Measurements from ENCODE around the gene TGFBI. TPM values are rescaled to one million over a fixed set of nuclear protein-coding genes. Genes with fewer than 3 reads are reported as not detected.

TGFBI gene
- total RNA-seq, 1 donor from 2014 or later: 4.6 TPM

GRCh38 chr5:136053336-136054141 is 24.8 kb downstream of the TGFBI start:
- peak overlapping the region; percentile 58 for H3K27ac Mint-ChIP-seq (ENCODE audit: unreplicated experiment)
- TF ChIP-seq, protein P1, sequence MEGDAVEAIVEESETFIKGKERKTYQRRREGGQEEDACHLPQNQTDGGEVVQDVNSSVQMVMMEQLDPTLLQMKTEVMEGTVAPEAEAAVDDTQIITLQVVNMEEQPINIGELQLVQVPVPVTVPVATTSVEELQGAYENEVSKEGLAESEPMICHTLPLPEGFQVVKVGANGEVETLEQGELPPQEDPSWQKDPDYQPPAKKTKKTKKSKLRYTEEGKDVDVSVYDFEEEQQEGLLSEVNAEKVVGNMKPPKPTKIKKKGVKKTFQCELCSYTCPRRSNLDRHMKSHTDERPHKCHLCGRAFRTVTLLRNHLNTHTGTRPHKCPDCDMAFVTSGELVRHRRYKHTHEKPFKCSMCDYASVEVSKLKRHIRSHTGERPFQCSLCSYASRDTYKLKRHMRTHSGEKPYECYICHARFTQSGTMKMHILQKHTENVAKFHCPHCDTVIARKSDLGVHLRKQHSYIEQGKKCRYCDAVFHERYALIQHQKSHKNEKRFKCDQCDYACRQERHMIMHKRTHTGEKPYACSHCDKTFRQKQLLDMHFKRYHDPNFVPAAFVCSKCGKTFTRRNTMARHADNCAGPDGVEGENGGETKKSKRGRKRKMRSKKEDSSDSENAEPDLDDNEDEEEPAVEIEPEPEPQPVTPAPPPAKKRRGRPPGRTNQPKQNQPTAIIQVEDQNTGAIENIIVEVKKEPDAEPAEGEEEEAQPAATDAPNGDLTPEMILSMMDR (conservative IDR thresholded peaks at IDR 0.05): no peak
- no peaks in the 10 kb centered on the region for H3K27me3 Mint-ChIP-seq (ENCODE audit: low read depth)
- DNase-seq (ENCODE audit: low read depth, low spot score): no peak
- H3K4me1 Mint-ChIP-seq: peaks cover 18% of the 10 kb centered on the region
- H3K9me3 Mint-ChIP-seq: no peaks in the 10 kb centered on the region
- no peak overlapping the region for H3K4me3 Mint-ChIP-seq
- H3K36me3 Mint-ChIP-seq (ENCODE audit: low read depth): no peaks in the 10 kb centered on the region

DNA sequence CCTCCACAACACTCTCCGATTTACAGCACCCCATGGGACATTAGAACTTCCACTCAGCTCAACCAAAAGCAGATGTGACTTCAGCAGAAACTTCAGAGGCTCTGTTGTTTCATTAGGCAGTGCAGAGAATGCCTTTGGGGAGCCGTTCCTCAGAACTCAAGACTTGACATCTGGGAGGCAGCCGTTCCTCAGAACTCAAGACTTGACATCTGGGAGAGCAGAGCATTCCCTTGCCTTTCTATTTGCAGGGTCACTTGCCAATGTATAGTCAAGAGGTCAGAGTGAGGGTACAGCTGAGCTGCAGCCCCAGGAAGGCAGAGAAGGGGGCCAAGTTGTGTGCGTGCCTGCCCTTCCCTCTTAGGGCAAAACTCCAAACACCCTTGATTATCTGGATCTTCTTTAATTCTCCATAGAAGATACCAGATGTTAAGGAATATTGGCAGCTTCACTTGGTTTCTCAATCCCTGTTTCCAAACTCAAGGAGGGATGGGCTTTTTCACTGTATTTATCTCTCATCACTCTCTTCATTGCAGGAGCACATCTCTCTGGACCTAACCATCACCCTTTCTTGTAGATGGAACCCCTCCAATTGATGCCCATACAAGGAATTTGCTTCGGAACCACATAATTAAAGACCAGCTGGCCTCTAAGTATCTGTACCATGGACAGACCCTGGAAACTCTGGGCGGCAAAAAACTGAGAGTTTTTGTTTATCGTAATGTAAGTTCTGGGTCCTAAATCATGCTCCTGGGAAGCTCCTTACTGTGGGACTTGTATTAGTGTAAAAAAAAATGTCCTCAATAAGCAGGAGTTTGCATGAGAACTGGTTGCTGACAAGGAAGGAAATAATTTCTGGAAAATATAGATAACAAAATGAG is 25.6 kb downstream of the TGFBI start:
- Mint-ChIP-seq H3K9me3 (no peaks in the 10 kb centered on the region), H3K4me3 (no peak overlapping the region), H3K27me3 (ENCODE audit: low read depth) (no peaks in the 10 kb centered on the region), H3K36me3 (ENCODE audit: low read depth) (no peaks in the 10 kb centered on the region), H3K4me1 (peaks cover 18% of the 10 kb centered on the region), H3K27ac (ENCODE audit: unreplicated experiment) (peak overlapping the region; percentile 58)
- TF ChIP-seq, protein P1 (conservative IDR thresholded peaks at IDR 0.05): no peak
- DNase-seq (ENCODE audit: low read depth, low spot score): no peak

DNA sequence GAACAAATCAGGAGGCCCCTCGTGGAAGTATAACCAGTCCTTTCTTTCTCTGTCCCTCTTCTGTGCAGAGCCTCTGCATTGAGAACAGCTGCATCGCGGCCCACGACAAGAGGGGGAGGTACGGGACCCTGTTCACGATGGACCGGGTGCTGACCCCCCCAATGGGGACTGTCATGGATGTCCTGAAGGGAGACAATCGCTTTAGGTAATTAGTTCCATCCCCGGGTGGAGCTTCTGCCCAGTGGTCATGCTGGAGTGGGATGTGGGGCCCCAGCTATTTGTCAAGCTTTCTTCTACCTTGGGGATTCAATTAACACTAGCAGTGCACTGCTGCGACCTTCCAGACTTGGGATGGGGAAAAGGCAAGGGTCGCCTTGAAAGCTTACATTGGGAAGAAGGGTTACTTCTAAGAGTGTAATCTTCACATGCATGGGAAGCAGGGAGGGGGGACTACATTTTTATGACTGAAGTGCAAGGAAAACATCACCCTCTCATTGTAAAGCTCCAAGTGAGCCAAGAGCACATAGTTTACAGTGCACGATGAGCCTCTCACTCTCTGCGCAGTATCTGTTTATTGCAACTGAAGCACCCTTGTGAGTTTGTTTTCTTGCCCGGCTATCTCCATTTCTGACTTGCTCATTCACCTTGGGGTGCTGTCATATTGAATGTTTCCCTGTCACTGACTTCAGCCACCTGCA is 27.0 kb downstream of the TGFBI start:
- Mint-ChIP-seq H3K4me1 (peaks cover 18% of the 10 kb centered on the region), H3K27ac (ENCODE audit: unreplicated experiment) (no peak overlapping the region), H3K9me3 (no peaks in the 10 kb centered on the region), H3K36me3 (ENCODE audit: low read depth) (no peaks in the 10 kb centered on the region), H3K27me3 (ENCODE audit: low read depth) (no peaks in the 10 kb centered on the region), H3K4me3 (no peak overlapping the region)
- DNase-seq (ENCODE audit: low read depth, low spot score): no peak
- TF ChIP-seq, protein P1 (conservative IDR thresholded peaks at IDR 0.05): no peak

- peaks cover 18% of the 10 kb centered on the region for H3K4me1 Mint-ChIP-seq
Observed at GRCh38 chr5:136056336-136056735, 27.5 kb downstream of the TGFBI start.

More at GRCh38 chr5:136056336-136056735, 27.5 kb downstream of the TGFBI start:
- DNase-seq (ENCODE audit: low read depth, low spot score): no peak
- no peaks in the 10 kb centered on the region for H3K9me3 Mint-ChIP-seq
- no peaks in the 10 kb centered on the region for H3K36me3 Mint-ChIP-seq (ENCODE audit: low read depth)
- H3K27ac Mint-ChIP-seq (ENCODE audit: unreplicated experiment): no peak overlapping the region
- H3K27me3 Mint-ChIP-seq (ENCODE audit: low read depth): no peaks in the 10 kb centered on the region
- TF ChIP-seq, protein P1 (conservative IDR thresholded peaks at IDR 0.05): no peak
- H3K4me3 Mint-ChIP-seq: no peak overlapping the region
